ENCODE data around the gene CTNNA1.

The CTNNA1 gene

DNA sequence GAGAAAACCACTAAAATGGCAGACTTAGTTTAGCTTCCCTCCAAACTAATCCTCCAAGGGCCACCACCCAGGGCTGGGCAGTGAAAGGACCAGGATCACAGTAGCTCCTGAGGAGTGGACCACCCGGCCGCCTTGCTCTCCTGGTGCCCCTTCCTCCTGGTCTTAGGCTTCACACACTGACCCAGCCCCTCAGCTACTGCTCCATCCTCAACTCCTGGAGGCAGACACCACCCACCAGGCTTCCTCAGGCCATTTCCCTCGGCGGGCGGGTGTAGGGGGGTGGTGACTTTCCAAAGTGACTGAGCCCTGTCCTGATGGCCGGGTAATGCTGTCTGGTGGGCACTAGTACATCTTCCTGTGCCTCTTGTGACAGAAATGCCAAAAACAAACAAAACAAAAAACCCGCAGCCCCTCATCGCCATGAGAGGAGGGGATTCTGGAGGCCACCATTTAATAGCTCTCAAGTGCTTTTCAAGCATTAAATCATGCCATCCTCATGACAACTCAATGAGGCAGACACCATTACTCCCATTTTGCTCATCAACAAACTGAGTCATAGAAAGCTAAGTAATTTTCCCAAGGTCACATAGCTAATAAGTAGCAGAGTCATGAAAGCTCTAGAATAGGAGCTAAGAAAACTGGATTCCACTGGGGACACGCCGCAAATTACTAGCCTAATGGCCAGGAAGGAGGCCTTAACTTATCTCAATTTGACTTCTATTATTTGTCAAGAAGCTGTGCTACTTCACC, 213.2 kb downstream of the CTNNA1 start:
- DNase-seq (ENCODE audit: low read depth) = no peak

DNA sequence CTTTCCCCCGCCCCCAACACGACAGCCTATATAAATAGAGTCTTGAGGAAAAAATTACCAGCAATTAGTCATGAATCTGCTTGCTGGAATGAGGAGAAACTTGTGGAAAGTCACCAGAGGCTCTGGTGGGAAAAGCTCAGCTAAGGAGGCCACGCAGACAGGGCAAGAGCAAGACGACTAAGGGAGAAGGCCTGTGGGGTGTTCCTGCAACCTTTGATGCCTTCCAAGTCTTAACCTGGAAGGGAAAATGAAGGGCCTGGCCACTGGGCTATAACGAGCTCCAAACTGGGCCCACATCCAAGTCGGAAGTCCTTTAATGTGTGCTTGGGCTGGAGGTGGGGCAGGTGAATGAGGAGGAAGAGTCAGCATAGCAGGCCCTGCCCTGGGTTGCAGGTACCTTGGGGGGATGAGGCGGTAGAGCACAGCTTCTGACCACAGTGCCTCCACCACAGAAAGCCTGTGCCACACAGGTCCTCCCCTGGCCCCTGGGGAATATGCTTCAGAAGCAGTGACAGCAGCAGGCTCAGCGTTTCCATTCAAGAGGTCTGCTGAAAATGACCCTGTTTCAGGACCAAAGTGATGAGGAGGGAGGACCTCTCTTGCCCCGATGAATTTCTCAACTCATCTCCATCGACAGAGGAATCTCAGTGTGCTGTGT, 214.7 kb downstream of the CTNNA1 start:
- no peak for DNase-seq (ENCODE audit: low read depth)

DNA sequence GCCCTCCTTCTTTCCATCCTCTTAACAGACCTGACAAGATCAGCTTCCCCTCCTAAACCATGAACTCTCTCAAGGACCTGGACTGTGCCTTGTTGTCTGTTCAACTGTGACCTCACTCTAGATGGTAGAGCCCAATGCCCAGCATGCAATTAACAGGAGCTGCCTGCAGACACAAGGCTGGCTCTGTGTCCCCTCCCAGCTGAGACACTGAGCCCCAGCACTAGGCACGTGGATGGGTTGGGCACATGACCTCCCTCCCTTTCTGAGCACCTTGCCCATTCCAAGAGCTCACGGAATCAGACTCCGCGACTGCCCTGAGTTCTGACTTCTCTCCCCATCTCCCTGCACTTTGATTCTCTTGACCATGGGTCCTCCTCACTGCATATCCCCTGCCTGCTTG, 215.4 kb downstream of the CTNNA1 start:
- DNase-seq (ENCODE audit: low read depth) = no peak

DNA sequence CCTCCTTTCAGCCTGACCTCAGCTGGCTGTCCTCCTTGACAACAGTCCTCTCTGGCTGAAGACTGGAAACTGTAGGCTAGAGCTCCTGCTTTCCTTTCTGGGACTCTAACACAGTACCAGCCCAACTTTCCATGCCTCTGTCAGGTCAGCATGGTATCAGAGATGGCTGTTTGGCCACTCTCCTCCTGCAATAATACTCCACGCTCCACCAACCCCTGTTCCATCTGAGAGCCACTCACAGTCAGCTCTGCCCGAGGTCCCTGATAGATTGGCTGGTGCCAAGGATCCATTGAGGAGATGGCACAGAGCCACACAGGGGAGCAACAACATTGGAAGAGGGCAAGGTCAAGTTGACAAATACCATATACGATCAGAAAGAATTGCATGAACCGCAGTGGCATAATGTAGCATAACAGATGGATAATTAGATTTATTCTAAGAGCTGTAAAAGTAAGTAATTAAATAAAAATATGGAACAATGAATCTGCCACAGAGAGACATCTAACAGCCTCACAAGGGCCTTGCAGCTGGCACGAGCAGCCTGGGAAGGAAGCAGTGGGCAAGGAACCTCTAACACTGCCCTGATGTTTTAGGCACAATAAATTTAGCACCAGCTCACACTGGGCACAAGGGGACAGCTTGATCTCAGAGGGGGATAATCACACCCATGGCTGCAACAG, 216.2 kb downstream of the CTNNA1 start:
- no peak for DNase-seq (ENCODE audit: low read depth)

DNA sequence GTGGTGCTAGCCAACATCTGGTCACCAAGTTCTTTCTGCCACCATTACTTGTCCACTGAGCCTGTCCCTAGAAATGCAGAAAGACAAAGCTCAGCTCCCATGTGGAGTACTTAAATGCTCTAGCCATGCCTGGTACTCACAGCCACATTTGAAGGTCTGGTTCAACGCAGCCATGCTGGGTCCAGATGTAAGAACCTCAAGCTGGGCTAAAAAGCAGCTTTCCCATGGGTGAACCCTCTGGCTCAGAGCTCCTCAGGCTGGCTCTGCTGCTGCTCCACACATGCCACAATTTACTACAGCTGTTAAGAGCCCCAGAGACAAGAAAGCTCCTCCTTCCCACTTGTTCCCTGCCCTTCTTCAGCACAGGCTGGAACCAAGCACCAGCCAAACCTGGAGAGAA, 219.0 kb downstream of the CTNNA1 start:
- DNase-seq (ENCODE audit: low read depth) = no peak

DNA sequence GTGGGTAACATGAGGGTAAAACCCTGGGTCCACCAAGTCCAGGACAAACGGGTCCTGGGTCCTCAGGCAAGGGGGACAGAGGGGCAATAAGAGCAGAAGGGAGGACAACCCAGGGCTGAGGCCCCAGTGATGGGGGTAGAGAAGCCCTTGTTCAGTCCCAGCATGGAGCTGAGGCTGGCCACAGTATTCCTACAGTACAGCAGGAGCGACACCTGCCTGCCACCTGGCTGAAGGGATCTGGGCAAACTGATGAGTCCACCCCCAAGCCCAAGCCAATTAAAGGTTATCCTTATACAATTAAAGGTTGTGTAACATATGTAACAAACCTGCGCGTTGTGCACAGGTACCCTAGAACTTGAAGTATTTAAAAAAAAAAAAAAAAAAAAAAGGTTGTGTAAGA, 219.6 kb downstream of the CTNNA1 start:
- no peak for DNase-seq (ENCODE audit: low read depth)

DNA sequence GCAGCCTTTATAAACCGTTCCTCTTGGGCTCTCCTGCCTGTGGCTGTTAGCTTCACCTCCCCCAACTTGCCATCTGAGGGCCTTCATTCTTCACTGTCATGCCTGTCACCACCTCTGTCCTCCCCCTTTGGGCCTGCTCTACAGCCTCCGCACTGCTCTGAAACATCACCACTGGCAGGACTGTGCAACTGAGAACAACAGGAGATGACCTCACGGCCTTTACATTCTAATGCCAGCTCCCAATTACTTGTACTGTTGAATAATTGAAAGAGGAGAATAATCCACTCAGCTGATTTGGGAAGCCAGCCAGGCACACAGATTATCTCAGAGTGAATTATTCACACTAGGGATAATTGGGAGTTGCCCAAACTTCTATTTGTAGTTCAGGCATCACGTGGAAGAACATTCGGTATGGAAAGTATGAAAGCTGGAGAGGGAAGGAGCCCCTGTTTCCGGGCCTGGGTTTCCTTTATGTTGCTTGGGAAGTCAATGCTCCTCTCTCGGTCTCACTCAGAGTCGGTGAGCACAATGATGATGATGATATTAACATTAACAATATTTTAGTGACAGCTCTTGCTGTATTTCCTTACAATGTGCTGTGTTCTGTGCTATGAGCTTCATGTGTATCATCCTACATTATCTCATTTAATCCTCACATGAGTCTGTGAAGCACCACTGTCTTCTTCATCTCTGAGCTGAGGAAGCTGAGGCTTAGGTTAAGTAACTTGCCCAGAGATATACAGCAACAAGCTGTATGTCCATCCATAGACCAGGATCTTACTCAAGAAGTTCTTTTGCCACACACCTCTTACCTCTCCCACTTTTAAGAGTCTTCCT, 221.2 kb downstream of the CTNNA1 start:
- DNase-seq (ENCODE audit: low read depth) = no peak

DNA sequence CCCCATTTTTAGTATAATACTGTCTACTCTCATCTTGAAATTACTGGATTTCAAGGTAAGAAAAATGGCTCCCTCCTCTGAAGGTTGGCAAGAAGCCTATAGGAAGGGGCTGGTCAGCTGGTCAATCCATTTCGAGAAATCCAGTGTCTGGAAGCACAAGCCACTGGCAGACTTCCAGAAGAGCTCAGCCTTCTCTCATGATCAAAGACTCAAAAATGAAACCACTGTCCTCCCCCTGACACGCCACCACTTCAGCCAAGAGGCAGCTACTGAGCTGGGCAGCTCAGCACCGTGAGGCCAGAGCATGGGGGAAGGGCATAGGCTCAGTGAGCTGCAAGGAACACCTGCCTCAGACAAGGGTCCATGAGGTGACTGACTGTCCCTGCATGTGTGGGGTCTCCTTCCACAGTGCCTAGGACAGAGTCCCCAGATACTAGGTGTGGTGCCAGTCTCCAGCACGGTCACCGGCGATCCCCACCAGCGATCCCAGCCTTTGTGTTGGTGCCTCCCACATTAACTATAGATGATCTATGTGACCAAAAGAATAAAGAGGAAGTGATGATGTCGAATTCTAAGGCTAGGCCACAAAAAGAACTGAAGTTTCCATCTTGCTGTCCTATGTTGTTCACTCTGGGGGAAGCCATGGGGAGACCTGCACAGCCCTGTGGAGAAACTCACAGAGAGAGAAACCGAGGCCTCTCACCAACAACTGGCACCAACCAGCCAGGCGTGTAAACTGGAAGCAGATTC, 222.0 kb downstream of the CTNNA1 start:
- no peak for DNase-seq (ENCODE audit: low read depth)

DNA sequence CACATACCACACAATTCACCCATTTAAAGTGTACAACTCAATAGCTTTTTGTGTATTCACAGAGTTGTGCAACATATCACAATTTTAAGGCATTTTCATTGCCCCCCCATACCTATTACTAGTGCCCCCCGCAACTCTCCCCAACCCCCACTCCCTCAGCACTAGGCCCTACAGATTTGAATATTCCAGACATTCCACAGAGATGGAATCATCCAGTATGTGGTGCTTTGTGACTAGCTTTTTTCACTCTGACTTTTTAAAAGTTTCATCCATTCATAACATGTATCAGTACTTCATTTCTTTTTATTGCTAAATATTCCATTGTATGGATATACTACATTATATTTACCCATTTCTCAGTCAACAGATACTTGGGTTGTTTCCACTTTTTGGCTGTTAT, 224.9 kb downstream of the CTNNA1 start:
- DNase-seq (ENCODE audit: low read depth) = no peak

DNA sequence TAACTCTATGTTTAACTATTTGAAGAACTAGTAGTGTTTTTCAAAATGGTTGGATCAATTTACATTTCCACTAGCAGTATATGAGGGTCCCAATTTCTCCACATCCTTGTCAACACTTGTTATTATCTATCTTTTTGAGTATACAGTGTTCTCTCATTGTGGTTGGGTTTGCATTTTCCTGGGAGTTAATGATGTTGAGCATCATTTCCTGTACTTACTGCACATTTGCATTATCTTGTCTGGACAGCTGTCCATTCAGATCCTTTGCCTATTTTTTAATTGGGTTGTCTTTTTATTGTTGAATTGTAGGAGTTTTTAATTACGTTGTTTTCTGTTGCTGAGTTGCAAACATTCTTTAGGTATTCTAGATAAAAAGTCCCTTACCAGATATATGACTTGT, 225.4 kb downstream of the CTNNA1 start:
- no peak for DNase-seq (ENCODE audit: low read depth)

DNA sequence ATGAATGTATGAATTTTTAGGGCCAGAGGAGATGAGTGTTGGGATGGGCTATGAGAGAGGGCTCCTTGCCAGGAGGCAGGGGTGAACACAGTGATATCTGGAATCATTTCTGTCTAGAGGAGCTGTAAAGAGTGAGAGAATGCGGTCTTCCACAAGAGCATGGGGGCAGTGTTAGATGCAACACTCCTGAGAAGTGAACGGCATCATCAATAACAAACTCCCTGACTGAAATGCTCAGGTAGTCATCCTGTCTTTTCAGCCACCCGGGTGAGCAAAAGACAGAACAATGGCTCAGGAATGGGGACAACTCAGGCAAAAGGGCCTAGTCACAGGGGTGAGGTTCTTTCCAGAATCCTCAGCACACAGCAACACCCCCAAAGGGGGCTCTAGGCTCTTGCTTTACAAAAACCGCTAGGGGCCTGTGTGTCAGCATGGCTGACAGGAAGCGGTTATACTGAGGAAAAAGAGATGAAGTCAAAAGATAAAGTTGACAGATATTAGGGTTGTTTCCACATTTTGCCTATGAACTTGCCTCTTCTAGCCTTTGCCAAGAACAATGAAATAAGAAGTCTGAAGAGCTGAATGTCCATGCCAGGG, 226.6 kb downstream of the CTNNA1 start:
- DNase-seq (ENCODE audit: low read depth) = no peak

DNA sequence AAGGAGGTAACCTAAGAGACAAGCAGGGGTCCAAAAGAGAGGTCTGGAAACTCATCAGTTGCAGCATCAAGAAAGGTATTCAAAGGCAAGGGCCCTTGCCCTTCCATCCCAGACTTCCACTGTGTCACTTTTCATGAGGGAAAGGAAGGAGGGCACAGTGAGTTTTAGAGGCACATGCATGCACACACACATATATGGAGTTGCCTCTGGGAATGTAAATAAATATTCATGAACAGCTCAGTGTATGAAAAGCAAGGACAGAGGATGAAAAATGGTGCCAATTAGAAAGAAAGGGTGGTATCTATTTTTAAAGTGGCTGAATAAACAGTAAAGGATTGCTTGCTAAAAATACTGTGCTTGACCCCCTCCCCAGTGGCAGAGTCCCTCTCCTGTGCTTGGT, 227.2 kb downstream of the CTNNA1 start:
- no peak for DNase-seq (ENCODE audit: low read depth)

DNA sequence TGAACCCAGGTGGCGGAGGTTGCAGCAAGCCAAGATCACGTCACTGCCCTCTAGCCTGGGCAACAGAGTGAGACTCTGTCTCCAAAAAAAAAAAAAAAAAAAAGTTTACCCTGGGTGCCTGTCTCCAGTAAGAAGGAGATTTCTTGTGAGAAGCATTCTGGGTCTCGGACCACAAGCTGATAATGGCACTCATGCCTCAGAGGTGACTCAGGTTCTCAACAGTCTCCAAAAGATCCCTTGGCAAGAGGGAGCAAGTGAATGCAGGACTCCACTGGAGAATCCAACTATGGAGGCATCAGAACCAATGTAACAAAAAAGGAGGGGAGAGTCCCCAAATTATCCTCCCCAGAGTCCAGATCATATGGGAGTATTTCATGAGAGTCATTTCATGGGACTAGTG, 227.9 kb downstream of the CTNNA1 start:
- DNase-seq (ENCODE audit: low read depth) = no peak

DNA sequence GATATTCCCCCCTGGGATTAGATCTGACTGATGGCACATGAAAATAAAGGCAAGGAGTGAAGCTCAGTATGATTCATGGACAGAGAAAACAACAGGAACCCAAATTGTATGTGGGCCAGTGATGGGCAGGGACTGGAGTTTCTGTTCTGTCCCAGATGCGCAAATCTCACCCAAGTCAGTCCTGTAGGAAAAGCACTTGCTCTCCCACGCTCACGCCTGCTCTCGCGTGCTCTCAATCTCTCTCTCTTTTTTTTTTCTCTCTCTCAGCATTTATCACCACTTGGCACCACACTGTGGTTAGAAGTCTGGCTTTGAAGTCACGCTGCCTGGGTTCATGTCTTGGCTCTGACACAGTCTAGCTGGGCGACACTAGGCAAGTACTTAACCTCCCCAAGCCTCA, 228.4 kb downstream of the CTNNA1 start:
- no peak for DNase-seq (ENCODE audit: low read depth)

DNA sequence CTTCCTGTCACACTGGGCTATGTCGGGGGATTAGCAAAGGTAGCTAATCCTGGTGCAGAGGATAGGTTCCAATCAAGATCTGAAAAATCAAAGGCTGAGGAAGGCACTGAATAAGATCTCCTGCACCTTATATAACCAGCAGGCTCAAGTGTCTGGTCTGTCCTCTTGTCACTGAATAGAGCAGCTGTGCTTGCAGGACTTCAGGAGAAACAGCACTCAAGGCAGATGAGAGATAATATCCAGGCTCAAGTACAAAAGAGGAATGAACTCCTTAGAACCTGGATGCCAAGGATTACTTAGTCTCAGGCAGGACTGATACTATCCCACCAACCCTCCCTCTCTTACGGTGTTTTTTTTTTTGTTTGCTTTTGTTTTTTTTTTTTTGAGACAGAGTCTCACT, 230.8 kb downstream of the CTNNA1 start:
- no peak for DNase-seq (ENCODE audit: low read depth)
